ENCODE data around the gene RREB1. TPM values are rescaled to one million over a fixed set of nuclear protein-coding genes. Genes with fewer than 3 reads are reported as not detected.

Gene RREB1
- polyA plus RNA-seq, 1 donor (not counting 4 experiments of a cell fraction or from before 2014, with no cell fraction given) = 6.1 TPM

- dilution Hi-C loops (cut with MboI; ENCODE audit: extremely low pct_ligation_motif_present, low sequenced_read_pairs) = loop anchor here (25.0 kb wide), 1 partner anchor 316 kb away; no protein-coding TSS in a partner anchor
- no peaks in the 10 kb centered on the region for H3K9me1 ChIP-seq (ENCODE audit: control insufficient read depth, extremely low read depth, insufficient read depth, low read length)
- no peak for TF ChIP-seq EZH2 (IDR thresholded peaks at IDR 0.05; ENCODE audit: low read length)
- TF ChIP-seq, protein P1, sequence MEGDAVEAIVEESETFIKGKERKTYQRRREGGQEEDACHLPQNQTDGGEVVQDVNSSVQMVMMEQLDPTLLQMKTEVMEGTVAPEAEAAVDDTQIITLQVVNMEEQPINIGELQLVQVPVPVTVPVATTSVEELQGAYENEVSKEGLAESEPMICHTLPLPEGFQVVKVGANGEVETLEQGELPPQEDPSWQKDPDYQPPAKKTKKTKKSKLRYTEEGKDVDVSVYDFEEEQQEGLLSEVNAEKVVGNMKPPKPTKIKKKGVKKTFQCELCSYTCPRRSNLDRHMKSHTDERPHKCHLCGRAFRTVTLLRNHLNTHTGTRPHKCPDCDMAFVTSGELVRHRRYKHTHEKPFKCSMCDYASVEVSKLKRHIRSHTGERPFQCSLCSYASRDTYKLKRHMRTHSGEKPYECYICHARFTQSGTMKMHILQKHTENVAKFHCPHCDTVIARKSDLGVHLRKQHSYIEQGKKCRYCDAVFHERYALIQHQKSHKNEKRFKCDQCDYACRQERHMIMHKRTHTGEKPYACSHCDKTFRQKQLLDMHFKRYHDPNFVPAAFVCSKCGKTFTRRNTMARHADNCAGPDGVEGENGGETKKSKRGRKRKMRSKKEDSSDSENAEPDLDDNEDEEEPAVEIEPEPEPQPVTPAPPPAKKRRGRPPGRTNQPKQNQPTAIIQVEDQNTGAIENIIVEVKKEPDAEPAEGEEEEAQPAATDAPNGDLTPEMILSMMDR (optimal IDR thresholded peaks at IDR 0.05 in 1 of 3, IDR thresholded peaks at IDR 0.05 in 1 of 3, conservative IDR thresholded peaks at IDR 0.05 in 1 of 3; ENCODE audit: extremely low read depth in 1 of 3, insufficient read depth in 2 of 3, low read length in 3 of 3) = no peak
- no peak overlapping the region for H3K27ac ChIP-seq (ENCODE audit: control insufficient read depth, insufficient read depth, low read length)
- H3K36me3 ChIP-seq (ENCODE audit: control insufficient read depth in 2 of 2, extremely low read depth in 1 of 2, insufficient read depth in 2 of 2, low read length in 2 of 2) = peaks cover 15 to 45% of the 10 kb centered on the region in 2 experiments
- H3K4me2 ChIP-seq (ENCODE audit: control insufficient read depth, extremely low read depth, insufficient read depth, low read depth, low read length) = no peak overlapping the region
- no peak overlapping the region for H3K4me3 ChIP-seq (ENCODE audit: control insufficient read depth in 2 of 3, extremely low read depth in 1 of 3, insufficient read depth in 2 of 3, low read depth in 1 of 3, low read length in 3 of 3)
- FAIRE-seq (no peak), DNase-seq (ENCODE audit: low read depth, low spot score) (no peak)
- peaks cover 10% of the 10 kb centered on the region for H3K79me2 ChIP-seq (ENCODE audit: control insufficient read depth, insufficient read depth, low read length)
- H3K27me3 ChIP-seq (ENCODE audit: control insufficient read depth, extremely low read depth, insufficient read depth, low read length) = no peaks in the 10 kb centered on the region
- H3K4me1 ChIP-seq (ENCODE audit: control insufficient read depth, extremely low read depth, insufficient read depth, low read length) = no peaks in the 10 kb centered on the region
- no peak overlapping the region for H3K9ac ChIP-seq (ENCODE audit: control insufficient read depth, extremely low read depth, insufficient read depth, low read length)
- no peaks in the 10 kb centered on the region for H3K9me3 ChIP-seq (ENCODE audit: control insufficient read depth, low read depth, low read length)
- no peak overlapping the region for H2AFZ ChIP-seq (ENCODE audit: control insufficient read depth, low read length)
- H4K20me1 ChIP-seq (ENCODE audit: control insufficient read depth, extremely low read depth, insufficient read depth, low read length) = no peaks in the 10 kb centered on the region
Measured at GRCh38 chr6:7296602-7297001, 188.8 kb downstream of the RREB1 start.

DNA sequence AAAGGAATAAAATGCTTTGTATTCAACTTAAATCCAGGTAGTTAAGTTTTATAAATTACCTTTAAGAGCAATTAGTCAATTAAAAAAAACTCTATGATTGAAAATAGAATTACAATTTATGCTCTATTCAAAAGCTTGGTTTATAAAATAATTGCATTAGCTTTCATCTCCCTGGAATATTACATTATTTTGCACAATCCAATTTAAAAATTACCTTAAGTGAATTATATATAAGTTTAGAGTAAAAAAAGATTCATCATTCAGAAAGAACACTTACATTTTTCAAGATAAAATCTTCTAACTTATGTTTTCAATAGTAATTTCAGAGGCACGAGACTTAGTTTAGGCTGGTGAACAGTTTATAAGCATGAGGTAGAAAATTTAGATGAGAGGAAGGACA, 190.4 kb downstream of the RREB1 start:
- no peak for TF ChIP-seq EZH2 (IDR thresholded peaks at IDR 0.05; ENCODE audit: low read length)
- TF ChIP-seq, protein P1 (optimal IDR thresholded peaks at IDR 0.05 in 1 of 3, IDR thresholded peaks at IDR 0.05 in 1 of 3, conservative IDR thresholded peaks at IDR 0.05 in 1 of 3; ENCODE audit: extremely low read depth in 1 of 3, insufficient read depth in 2 of 3, low read length in 3 of 3) = no peak
- DNase-seq (ENCODE audit: low read depth, low spot score) = no peak
- no peaks in the 10 kb centered on the region for H4K20me1 ChIP-seq (ENCODE audit: control insufficient read depth, extremely low read depth, insufficient read depth, low read length)
- H3K27me3 ChIP-seq (ENCODE audit: control insufficient read depth, extremely low read depth, insufficient read depth, low read length) = no peaks in the 10 kb centered on the region
- no peak overlapping the region for H3K27ac ChIP-seq (ENCODE audit: control insufficient read depth, insufficient read depth, low read length)
- peaks cover 13 to 39% of the 10 kb centered on the region in 2 experiments for H3K36me3 ChIP-seq (ENCODE audit: control insufficient read depth in 2 of 2, extremely low read depth in 1 of 2, insufficient read depth in 2 of 2, low read length in 2 of 2)
- H3K9me3 ChIP-seq (ENCODE audit: control insufficient read depth, low read depth, low read length) = no peaks in the 10 kb centered on the region
- H3K79me2 ChIP-seq (ENCODE audit: control insufficient read depth, insufficient read depth, low read length) = peaks cover 11% of the 10 kb centered on the region
- H3K4me3 ChIP-seq (ENCODE audit: control insufficient read depth in 2 of 3, extremely low read depth in 1 of 3, insufficient read depth in 2 of 3, low read depth in 1 of 3, low read length in 3 of 3) = no peak overlapping the region
- H2AFZ ChIP-seq (ENCODE audit: control insufficient read depth, low read length) = no peak overlapping the region
- no peak overlapping the region for H3K4me2 ChIP-seq (ENCODE audit: control insufficient read depth, extremely low read depth, insufficient read depth, low read depth, low read length)
- no peak overlapping the region for H3K9ac ChIP-seq (ENCODE audit: control insufficient read depth, extremely low read depth, insufficient read depth, low read length)
- no peaks in the 10 kb centered on the region for H3K9me1 ChIP-seq (ENCODE audit: control insufficient read depth, extremely low read depth, insufficient read depth, low read length)
- dilution Hi-C loops (cut with MboI; ENCODE audit: extremely low pct_ligation_motif_present, low sequenced_read_pairs) = loop anchor here (25.0 kb wide), 1 partner anchor 314 kb away; no protein-coding TSS in a partner anchor
- no peak for FAIRE-seq
- H3K4me1 ChIP-seq (ENCODE audit: control insufficient read depth, extremely low read depth, insufficient read depth, low read length) = no peaks in the 10 kb centered on the region

Data from keratinocyte (primary cell).